Stimulated activated CD8-positive, alpha-beta memory T cell treated with anti-CD3 and anti-CD28 coated beads, Interleukin-4, amount 100 ng/mL, for 4 hours (primary cell): Measurements from ENCODE around the gene IL26.
"Not testable (repeated sequence)": the region's sequence is repeated elsewhere in the genome, so short reads cannot be mapped to it uniquely, and the experiment has no call there.

ENCODE experiments used
- DNase-seq, 2 donors: peaks; one replicate each; pipeline ENCODE4 v3.0.0-alpha.2; 2020; ENCODE audit warnings: low read depth in 2 of 2, low spot score in 1 of 2

Gene IL26

DNA sequence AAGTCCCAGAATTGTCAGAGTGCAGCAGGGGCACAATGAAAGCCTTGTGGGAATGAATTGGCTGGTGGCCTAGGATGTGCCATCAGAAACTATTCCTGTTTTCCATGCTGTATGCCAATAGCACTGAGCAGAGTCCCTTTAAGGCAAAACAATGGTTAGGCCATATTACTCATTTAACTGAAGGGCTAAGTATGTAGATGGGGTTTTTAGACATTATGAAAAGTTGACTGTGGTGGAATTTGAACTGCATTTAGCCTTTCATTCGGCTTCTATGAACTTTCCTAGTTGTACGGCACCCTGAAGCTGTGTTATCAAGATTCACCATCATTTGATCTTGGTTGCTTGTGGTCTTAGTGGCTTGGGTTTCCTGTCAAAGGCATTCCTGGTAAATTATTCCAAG is 24.8 kb downstream of the IL26 start:
- no peak for DNase-seq

DNA sequence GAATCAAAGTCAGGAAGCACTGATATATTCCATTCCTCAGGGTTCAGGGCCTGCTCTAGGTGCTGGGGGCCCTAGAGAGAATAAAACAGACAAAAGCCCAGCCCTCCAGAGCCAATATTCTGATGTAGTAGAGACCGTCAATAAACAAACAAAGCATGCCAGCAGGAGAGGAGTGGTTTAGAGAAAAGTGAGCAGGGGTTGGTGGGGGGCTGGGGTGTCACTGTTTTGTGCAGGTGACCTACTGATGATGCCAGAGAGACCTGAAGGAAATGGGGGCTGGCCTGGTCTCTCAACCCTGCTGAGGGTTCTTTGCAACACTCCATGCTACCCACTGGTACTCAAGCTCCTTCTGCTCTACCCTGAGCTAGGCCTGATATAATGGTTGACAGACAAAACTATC is 26.5 kb downstream of the IL26 start:
- DNase-seq, result no peak

DNA sequence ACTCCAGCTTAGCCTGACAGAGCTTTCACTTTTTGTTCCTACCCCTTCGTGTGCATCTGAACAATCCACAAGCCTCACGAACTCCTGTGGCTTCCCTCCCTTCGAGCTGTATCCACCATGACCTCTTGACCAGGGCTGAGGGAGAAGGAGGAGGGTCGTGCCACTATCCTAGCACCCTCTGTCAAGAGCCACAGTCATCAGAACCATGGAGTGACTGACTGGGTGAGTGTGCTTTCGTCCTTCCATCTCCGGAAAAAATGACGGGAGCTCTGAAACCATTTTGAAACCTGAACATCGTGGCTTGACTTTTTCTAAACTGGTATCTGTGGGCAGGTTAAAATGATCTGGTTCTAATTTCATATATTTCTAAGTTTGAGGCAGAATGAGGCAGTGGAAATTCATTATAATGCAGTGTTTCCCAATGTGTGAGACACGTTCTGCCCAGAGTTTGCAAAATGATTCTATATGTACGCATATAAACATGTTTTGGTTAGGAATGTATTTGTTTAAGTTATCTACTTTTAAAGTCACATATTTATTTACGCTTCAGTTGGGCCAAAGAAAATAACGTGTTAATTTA is 27.0 kb downstream of the IL26 start:
- DNase-seq, result no peak

DNA sequence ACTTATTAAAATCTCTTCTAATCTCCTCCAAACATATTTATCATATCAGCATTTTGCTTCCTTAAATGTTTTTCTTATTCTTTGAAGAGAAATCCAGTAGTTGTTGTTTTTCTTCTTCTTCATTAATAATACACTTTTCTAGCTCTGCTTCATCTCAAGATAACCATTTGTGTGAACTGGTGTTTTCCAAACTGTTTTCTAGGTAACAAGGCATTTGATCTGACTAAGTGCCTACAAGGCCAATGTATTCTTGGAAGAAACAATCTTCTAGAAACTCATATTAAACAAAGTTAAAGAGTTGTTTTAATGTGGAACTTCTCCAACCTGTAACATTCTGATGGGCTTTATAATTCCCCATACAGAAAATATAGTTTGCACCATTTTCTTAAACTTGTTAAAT is 35.3 kb downstream of the IL26 start:
- no peak for DNase-seq

DNA sequence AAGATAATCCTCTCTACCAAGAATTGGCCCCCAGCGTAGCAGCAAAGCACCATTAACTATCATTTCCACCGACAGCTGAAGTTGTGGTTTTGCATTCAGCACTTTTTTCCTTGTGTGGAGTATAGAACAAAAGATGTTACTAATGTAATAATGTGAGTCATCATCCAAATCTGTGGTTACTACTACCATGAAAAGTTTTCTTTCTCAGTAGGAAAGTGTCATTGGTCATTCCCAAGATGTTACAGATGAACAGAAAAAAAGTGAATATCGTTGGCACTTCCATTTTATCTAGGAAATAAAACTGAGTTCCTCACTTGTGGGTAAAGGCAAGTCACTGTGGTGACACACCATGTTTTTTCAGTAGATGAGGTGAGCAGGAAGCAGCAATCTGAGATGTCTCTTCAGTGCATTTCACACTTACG is 35.8 kb downstream of the IL26 start:
- DNase-seq, result no peak

DNA sequence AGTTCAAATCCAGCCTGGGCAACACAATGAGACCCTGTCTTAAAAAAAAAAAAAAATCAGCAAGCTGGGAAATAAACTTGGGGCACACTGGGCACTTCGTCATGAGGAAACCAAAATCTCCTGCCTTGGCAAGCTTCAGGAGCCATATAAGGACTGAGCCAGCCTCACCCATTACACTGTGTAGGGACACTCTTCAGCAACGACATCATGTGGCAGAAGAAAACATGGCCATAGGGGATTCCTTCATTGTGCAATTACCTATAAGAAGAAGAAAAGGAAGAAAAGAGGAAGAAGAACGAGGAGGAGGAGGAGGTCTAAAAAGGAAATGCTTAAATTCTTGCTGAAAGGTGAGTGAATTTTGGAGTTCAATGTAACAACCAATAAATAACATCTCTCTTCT is 40.0 kb downstream of the IL26 start:
- DNase-seq, result no peak

DNA sequence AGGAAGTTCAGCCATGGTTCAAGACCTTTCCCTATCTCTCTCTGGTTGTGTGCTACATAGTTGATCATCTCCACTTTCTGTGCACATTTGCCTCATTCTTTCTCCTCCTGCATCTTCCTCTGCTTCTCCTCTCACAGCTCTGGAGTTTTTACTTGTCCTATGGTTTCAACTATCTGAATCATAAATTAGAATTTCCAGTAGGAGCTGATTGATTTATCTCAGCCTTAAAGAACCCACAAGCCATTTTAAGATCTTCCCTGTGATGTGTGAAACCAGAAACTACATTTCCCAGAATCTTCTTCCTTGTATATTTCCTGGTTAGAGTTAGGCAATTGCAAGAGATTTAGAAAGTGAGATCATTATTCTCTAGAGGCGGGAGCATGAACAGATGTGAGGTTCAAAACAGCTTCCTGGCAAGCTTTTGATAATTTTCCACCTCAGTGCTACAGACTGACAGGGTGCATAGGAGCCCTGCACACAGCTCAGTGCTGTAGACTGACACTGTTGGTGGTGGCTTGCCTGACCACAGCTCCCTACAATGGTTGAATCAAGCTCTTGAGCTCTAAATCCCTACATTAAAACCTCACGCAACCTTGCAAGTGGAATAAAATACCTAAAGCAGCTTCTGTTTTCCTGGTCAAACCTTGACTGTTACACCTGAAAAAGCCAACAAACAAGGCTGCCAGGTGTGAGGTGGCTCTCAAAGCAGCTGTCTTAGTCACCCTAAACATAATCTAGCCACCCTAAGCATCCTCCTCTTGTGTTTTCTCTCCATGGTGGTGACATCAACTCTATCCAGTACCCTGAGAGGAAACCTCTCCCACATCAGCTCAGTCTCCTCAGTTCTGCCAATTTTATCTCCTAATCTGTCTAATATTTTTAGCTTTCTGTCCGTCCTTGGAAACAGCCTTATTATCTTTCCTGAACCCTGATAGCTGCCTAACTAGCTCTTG is 44.5 kb downstream of the IL26 start:
- DNase-seq, result no peak

DNA sequence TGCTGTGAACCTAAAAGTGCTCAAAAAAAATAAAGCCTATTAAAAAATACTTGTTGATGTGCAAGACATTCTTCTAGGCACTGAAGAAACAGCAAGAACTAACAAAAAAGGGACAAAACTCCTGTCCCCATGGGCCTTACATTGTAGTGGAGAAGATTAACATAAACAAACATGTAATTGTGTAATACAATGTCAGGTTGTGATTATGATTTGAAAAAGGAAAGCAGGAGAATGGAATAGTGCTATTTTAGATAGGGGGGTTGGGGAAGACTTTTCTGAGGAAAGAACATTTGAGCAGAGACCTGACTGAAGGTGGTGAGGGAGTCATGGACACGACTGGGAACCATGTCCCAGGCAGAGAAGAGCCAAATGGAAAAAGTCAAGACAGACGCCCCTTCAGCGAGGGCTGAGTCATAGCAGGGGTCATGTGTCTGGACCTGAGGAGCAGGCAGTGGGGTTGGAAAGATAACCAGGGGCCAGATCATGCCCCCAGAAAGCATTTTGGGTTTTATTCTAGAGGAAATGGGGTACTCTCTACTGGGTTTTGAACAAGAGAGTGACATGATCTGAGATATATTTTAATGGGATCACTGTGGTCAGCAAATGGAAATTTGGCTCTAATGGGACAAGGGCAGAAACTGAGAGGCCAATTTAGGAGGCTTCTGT is 46.7 kb downstream of the IL26 start:
- no peak for DNase-seq

DNA sequence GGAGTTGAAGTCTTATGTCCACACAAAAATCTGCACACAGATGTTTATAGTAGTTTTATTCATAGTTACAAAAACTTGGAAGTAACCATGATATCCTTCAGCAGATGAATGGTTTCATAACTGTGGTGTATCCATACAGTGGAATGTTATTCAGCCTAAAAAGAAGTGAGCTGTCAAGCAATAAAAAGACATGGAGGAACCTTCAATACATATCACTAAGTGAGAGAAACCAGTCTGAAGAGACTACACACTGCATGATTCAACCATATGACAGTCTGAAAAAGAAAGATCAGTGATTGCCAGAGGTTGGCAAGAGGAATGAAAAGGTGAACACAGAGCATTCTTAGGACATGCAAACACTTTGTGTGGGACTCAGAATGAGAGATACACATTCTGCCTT is 47.4 kb downstream of the IL26 start:
- no peak for DNase-seq

DNA sequence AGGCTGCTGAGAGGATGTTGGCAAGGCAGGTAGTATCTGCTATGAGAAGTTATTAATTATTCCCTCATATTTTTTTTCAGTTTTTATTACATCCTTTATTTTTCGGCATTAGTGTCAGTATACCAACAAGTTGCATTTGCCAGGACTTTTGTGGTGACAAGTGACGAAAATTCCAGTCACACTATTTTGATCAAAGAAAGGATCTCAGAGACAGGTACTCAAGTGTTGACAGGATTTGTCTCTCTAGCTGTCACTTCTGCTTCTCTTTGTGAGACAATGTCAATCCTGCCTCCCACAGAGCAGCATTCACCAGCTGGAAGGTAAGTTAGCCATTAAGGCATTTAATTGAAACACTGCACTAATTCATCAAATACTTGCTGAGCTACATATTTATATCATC is 48.0 kb downstream of the IL26 start:
- no peak for DNase-seq

DNA sequence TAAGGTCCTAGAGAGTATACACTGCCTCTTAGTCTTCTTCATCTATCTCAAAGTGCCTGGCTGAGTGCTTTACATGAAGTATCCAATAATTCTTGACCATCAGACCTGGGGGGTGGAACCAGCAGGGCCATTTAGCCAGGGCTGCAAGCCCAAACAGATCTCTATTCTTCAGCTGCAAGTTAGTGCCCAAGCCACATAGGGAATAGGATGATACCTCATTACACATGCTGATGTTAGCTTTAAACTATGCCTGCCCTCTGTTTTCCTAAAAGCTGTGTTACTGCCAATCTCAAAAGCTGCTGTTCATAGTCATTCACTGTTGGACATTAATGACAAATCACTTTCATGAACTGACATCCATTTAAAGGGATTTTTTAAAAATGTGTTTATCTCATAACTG is 49.4 kb downstream of the IL26 start:
- DNase-seq, result no peak

DNA sequence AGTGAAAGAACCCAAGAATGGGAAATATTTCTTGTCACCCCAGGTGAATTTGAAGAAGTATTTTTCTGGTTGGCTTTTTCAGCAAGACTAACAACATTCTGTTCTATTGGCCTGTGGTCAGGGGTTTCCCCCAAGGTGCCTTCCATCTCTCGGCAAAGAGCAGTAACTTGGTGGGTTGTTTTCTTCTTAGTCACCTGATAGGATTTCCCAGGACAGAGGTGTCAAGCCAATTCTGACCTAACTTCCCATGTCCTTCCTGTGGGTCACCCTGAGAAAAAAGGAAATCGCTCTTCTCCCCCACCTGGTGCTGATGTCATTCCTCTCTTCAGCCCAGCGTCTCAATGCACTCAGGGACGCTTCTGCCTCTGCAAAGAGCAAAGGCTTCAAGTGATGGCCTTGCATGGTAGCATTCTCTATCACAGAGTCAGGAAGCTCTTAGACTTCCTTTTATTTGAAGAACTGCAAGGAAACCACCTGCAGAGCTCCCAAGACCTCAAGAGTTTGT is 50.0 kb downstream of the IL26 start:
- peak in 1 of 2 donors; percentile 38 for DNase-seq

DNA sequence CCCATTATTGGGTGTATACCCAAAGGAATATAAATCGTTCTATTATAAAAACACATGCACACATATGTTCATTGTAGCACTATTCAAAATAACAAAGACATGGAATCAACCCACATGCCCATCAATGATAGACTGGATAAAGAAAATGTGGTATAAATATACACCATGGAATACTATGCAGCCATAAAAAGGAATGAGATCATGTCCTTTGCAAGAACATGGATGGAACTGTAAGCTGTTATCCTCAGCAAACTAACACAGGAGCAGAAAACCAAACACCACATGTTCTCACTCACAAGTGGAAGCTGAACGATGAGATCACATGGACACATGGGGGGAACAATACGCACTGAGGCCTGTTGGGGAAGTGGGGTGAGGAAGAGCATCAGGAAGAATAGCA is 50.8 kb downstream of the IL26 start:
- not testable (repeated sequence) for DNase-seq

DNA sequence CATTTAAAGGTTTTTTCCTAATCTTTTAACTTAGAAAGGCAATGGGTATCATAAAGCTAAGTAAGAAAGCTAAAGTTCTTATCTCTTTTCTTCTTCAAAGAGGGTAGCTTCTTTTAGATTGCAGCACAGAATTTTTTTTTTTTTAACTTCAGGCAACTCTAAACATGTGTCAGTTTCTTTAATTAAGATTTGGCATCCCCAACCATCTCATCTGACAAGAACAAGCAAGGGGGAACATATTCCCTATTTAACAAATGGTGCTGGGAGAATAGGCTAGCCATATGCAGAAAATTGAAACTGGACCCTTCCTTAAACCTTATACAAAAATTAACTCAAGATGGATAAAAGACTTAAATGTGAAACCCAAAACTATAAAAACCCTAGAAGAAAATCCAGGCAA is 51.8 kb downstream of the IL26 start:
- DNase-seq, result no peak

DNA sequence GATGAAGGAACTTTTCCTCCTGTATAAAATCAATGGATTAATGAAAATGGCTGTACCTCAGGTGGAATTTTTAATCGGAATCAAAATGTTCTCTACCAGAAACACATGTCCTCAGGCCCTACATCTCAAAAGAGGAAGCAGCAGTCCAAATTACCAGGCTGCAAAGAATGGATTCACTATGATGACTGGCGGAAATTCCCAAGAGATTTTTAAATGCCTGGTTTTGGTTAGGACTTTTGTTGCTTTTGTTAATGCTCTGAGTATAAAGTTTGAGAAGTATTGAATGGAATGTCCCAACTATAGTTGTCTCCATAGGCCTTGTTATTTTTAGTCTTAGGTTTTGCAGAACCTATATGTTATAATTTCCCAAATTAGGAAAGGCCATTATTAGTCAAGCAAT is 54.9 kb downstream of the IL26 start:
- no peak for DNase-seq

DNA sequence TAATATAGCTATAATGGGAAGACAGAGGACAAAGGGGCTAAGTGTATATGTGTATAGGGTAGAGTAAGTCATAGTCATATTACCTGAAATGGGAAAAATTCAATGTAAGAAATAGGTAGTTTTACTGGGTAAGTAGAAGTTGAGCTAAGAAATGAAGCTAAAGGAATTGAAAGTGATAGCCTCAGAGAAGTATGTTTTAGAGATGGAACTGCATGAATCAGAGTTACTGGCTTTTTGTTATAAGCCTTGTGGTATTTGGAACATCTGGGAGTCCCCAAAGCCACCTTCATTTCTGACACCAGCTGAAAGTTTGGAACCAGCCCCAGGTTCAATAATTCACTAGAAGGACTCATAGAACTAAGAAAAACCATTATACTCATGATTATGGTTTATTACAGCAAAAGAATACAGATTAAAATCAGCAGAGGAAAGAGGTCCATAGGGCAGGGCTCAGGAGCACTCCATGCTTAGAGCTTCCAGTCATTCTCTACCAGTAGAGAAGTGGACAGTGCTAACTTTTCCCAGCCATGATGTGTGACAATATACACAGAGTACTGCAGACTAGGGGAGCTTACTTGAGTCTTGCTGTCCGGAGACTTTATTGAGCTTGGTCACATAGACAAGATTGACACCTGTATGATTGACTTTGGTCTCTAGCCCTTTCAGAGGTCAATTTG is 56.3 kb downstream of the IL26 start:
- DNase-seq, result no peak

DNA sequence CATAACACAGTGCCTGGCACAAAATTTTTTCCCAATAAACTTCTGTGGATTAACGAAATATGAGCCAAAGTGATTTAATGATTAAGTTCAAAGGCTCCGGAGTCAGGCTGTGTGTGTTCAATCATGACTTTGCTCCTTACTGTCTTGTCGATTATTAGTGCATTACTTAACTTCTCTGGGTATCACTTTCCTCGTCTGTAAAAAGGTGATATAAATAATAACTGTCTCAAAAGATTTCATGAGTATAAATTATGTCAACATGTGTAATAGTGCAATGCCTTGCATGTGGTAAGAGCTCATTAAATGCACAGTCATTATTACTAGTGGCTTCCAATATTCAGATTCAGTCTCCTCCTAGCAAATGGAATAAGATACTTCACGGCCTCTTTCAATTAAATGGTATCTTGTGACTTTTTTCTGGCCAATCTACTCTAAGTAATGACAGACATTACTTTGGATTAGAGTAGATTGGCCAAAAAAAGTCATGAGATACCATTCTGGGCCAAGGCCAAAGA is 59.2 kb downstream of the IL26 start:
- DNase-seq, result no peak

DNA sequence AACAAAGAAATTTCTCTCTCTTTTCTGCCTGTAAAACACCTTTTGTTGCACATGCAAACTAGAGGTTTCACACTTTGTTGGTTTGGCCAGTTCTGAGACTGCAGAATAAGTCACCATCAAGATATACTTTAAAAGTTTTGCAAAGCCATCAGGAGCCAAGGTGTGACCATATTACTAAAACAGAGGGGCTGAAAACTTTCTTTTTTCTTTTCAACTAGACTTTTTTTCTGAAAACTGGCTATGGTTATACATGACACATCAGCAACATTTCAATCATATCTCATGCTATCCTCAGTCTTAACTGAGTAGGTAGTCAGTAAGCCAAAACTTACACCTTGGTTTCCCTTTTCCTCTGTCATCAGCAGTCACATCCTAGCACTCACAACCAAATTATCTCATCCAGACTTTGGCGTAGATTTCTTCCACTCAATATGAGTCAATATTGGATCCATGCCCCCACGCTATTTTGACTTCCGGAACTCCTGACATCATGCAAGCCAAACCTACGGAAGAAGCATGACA is 62.0 kb downstream of the IL26 start:
- DNase-seq, result no peak

DNA sequence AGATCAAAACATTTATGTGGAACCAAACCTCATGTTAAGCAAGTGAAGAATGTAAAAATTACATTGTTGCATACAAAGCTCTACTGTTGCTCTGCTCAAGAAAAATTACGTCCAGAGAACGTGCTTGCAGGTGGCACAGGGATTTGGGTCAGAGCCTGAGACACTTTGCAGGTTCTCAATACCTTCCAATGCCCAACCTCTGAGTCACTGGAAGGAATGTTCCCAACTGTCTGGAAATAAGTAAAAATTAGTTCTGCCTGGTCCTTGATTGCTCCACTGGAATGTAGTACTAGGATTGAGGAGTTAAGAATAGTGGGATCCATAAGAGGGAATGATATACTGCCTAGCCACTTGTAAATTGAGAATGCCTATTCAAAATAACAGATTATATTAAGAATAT is 63.2 kb downstream of the IL26 start:
- DNase-seq, result no peak

DNA sequence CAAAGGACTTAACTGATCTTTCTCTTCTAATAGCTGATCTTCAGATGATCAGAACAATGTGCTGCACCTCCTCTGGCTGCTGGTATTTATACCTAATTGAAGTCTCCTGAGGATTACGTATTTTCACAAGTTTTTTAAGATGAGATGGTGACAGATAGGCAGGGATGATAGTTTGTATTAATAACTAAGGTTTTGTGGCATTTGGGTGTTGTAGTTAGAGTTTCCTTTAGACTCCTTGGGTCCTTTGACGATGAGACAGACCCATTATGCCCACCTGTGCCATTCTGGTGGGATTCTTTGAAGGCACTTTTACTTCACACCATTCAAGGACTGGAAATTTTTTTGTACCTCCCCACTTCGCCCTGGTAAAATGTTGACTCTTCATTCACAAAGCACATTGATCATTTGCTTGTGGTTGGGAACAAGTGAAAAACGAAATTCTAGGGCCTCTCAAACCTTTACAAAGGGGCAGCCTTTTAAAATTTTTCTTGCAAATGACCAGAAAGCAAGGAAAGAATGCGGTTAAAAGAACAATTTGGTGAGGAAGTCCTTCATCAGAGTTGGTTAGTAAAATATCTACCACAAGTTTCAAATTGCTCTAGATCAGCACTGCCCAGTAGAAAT is 65.8 kb downstream of the IL26 start, which contains the start of gene IFNG:
Gene IFNG (minus strand): TSS at position 60 of the 624 bp plus-strand sequence. CDS start 125 bp downstream, outside the sequence.
- no peak for DNase-seq
